ENCODE measurements around the gene B3GNT8. TPM values are rescaled to one million over a fixed set of nuclear protein-coding genes. Genes with fewer than 3 reads are reported as not detected.

The B3GNT8 gene
- total and polyA plus RNA-seq, 10 donors = 1.8 to 30.3 (median 10.3) TPM

GRCh38 chr19:41457241-41457640 is 30.1 kb upstream of the B3GNT8 start:
- H3K4me1 ChIP-seq = peaks cover 0 to 33% (median 10%) of the 10 kb centered on the region in 6 donors
- no peaks in the 10 kb centered on the region for H3K9me3 ChIP-seq
- DNase-seq = no peak
- intact Hi-C loops (cut with DNase I; ENCODE audit: low total_unique reads) = no loop called here
- peaks cover 0 to 7% (median 0%) of the 10 kb centered on the region in 6 donors for H3K36me3 ChIP-seq
- H3K4me3 ChIP-seq = no peak overlapping the region
- H3K27me3 ChIP-seq (replicated peaks in 1 of 7) = peaks cover 0 to 10% (median 0%) of the 10 kb centered on the region in 7 donors
- TF ChIP-seq POLR2AphosphoS5 (IDR thresholded peaks at IDR 0.05) = no peak
- TF ChIP-seq CTCF (IDR thresholded peaks at IDR 0.05 in 8 of 11, conservative IDR thresholded peaks at IDR 0.05 in 3 of 11) = no peak
- no peak for TF ChIP-seq POLR2A (IDR thresholded peaks at IDR 0.05)
- 29 to 43% (median 35%) methylated on average over 1 of the region's 1 CpG for WGBS, 5 donors
- no peak overlapping the region for H3K27ac ChIP-seq

- TF ChIP-seq POLR2A (IDR thresholded peaks at IDR 0.05) (no peak), CTCF (IDR thresholded peaks at IDR 0.05 in 8 of 11, conservative IDR thresholded peaks at IDR 0.05 in 3 of 11) (no peak), POLR2AphosphoS5 (IDR thresholded peaks at IDR 0.05) (no peak)
- WGBS, 5 donors = 30 to 45% (median 40%) methylated on average over 7 of the region's 7 CpGs
- peaks cover 0 to 28% (median 9%) of the 10 kb centered on the region in 6 donors for H3K4me1 ChIP-seq
- no peak overlapping the region for H3K4me3 ChIP-seq
- DNase-seq = no peak
- H3K9me3 ChIP-seq = no peaks in the 10 kb centered on the region
- peaks cover 0 to 7% (median 0%) of the 10 kb centered on the region in 6 donors for H3K36me3 ChIP-seq
- peak overlapping the region in 5 of 8 donors; percentile 31 to 51 (median 45) for H3K27ac ChIP-seq
- intact Hi-C loops (cut with DNase I; ENCODE audit: low total_unique reads) = no loop called here
- H3K27me3 ChIP-seq (replicated peaks in 1 of 7) = peaks cover 0 to 10% (median 0%) of the 10 kb centered on the region in 7 donors
These were observed 29.3 kb upstream of the B3GNT8 start for GRCh38 chr19:41456342-41456918.

GRCh38 chr19:41455936-41456335 is 28.8 kb upstream of the B3GNT8 start:
- Histone ChIP-seq H3K36me3 (peaks cover 0 to 7% (median 0%) of the 10 kb centered on the region in 6 donors), H3K27me3 (replicated peaks in 1 of 7) (peaks cover 0 to 10% (median 0%) of the 10 kb centered on the region in 7 donors), H3K27ac (peak overlapping the region in 3 of 8 donors; percentile 45 to 51 (median 48)), H3K4me1 (peaks cover 0 to 28% (median 9%) of the 10 kb centered on the region in 6 donors), H3K4me3 (no peak overlapping the region), H3K9me3 (no peaks in the 10 kb centered on the region)
- no peak for TF ChIP-seq POLR2AphosphoS5 (IDR thresholded peaks at IDR 0.05)
- no peak for TF ChIP-seq POLR2A (IDR thresholded peaks at IDR 0.05)
- no peak for TF ChIP-seq CTCF (IDR thresholded peaks at IDR 0.05 in 8 of 11, conservative IDR thresholded peaks at IDR 0.05 in 3 of 11)
- intact Hi-C loops (cut with DNase I; ENCODE audit: low total_unique reads) = no loop called here
- WGBS, 5 donors = 49 to 82% (median 58%) methylated on average over 2 of the region's 2 CpGs
- no peak for DNase-seq

GRCh38 chr19:41452584-41453275 is 25.6 kb upstream of the B3GNT8 start:
- Histone ChIP-seq H3K4me1 (peaks cover 6 to 51% (median 21%) of the 10 kb centered on the region in 6 donors), H3K27ac (no peak overlapping the region), H3K36me3 (peaks cover 0 to 7% (median 0%) of the 10 kb centered on the region in 6 donors), H3K27me3 (replicated peaks in 1 of 7) (peaks cover 0 to 7% (median 0%) of the 10 kb centered on the region in 7 donors), H3K4me3 (no peak overlapping the region), H3K9me3 (no peaks in the 10 kb centered on the region)
- intact Hi-C loops (cut with DNase I; ENCODE audit: low total_unique reads) = loop anchor here (5.0 kb wide), 1 partner anchor 120 kb away; no protein-coding TSS in a partner anchor
- TF ChIP-seq POLR2A (IDR thresholded peaks at IDR 0.05) (no peak), CTCF (IDR thresholded peaks at IDR 0.05 in 8 of 11, conservative IDR thresholded peaks at IDR 0.05 in 3 of 11) (no peak), POLR2AphosphoS5 (IDR thresholded peaks at IDR 0.05) (no peak)
- no peak for DNase-seq
- 74 to 84% (median 79%) methylated on average over 6 of the region's 6 CpGs for WGBS, 5 donors
